Liver (tissue), 9 donors: ENCODE data around the gene CENPX. TPM values are rescaled to one million over a fixed set of nuclear protein-coding genes. Genes with fewer than 3 reads are reported as not detected.

Source experiments
- DNase-seq: peaks from one replicate; pipeline ENCODE4 v3.0.0-alpha.2; 2017; ENCODE audit warnings: low spot score
- H3K27ac ChIP-seq, 2 donors: one replicate each; pipeline ENCODE4 v1.7.0; 2013; ENCODE audit warnings: inconsistent platforms in 2 of 2, low read length in 2 of 2, control low read depth in 1 of 2, low read depth in 1 of 2, mild to moderate bottlenecking in 1 of 2
- H3K27me3 ChIP-seq, 4 donors: one replicate each; pipeline versions ENCODE4 v1.6.1 to v1.7.0; 2013; ENCODE audit warnings: low read length in 3 of 4, inconsistent platforms in 1 of 4, mild to moderate bottlenecking in 1 of 4, moderate library complexity in 1 of 4; ENCODE audit not compliant: control insufficient read depth in 4 of 4, insufficient read depth in 4 of 4
- H3K36me3 ChIP-seq, 4 donors: one replicate each; pipeline versions ENCODE4 v1.6.1 to v1.7.0; 2013; ENCODE audit warnings: low read length in 3 of 4, mild to moderate bottlenecking in 3 of 4, low read depth in 1 of 4, moderate library complexity in 1 of 4; ENCODE audit not compliant: control insufficient read depth in 4 of 4, insufficient read depth in 3 of 4
- H3K4me1 ChIP-seq, 4 donors: one replicate each; pipeline versions ENCODE4 v1.6.1 to v1.7.0; 2013; ENCODE audit warnings: low read length in 3 of 4, mild to moderate bottlenecking in 3 of 4, moderate library complexity in 1 of 4; ENCODE audit not compliant: control insufficient read depth in 4 of 4, insufficient read depth in 4 of 4
- H3K4me3 ChIP-seq, 3 donors: one replicate each; pipeline versions ENCODE4 v1.6.1 to v1.7.0; 2013; ENCODE audit warnings: low read length in 3 of 3, control low read depth in 1 of 3, low read depth in 1 of 3, mild to moderate bottlenecking in 1 of 3
- H3K9ac ChIP-seq, 2 donors: one replicate each; pipeline ENCODE4 v1.7.0; 2013; ENCODE audit warnings: low read length in 2 of 2, mild to moderate bottlenecking in 2 of 2, moderate library complexity in 2 of 2, control low read depth in 1 of 2, low read depth in 1 of 2
- H3K9me3 ChIP-seq, 4 donors: one replicate each; pipeline versions ENCODE4 v1.6.1 to v1.7.0; 2013; ENCODE audit warnings: low read length in 3 of 4; ENCODE audit not compliant: control insufficient read depth in 4 of 4
- EGR1 ChIP-seq, 2 donors: IDR thresholded peaks; 2 replicates each; pipeline ENCODE4 v1.6.1; 2016 to 2018; ENCODE audit warnings: antibody characterized with exemption in 2 of 2, low read depth in 2 of 2
- FOXA2 ChIP-seq: IDR thresholded peaks from 2 replicates; pipeline ENCODE4 v1.6.1; 2016; ENCODE audit warnings: antibody characterized with exemption
- GABPA ChIP-seq, 2 donors: IDR thresholded peaks in 1 of 2; conservative IDR thresholded peaks in 1 of 2; 2 replicates each; pipeline ENCODE4 v1.6.1; 2016; ENCODE audit warnings: antibody characterized with exemption in 2 of 2, mild to moderate bottlenecking in 1 of 2, moderate library complexity in 1 of 2
- HNF4A ChIP-seq, 2 donors: conservative IDR thresholded peaks; 2 replicates each; pipeline ENCODE4 v1.6.1; 2016; ENCODE audit warnings: antibody characterized with exemption in 2 of 2, mild to moderate bottlenecking in 2 of 2
- JUND ChIP-seq, 2 donors: IDR thresholded peaks; 2 replicates each; pipeline ENCODE4 v1.6.1; 2016; ENCODE audit warnings: antibody characterized with exemption in 2 of 2
- NR2F2 ChIP-seq: IDR thresholded peaks from 2 replicates; pipeline ENCODE4 v1.6.1; 2016; ENCODE audit warnings: antibody characterized with exemption
- RAD21 ChIP-seq, 2 donors: IDR thresholded peaks; 2 replicates each; pipeline ENCODE4 v1.6.1; 2016; ENCODE audit warnings: antibody characterized with exemption in 2 of 2, mild to moderate bottlenecking in 2 of 2
- RXRA ChIP-seq, 2 donors: IDR thresholded peaks; 2 replicates each; pipeline ENCODE4 v1.6.1; 2017 to 2018; ENCODE audit warnings: antibody characterized with exemption in 2 of 2, mild to moderate bottlenecking in 1 of 2
- SP1 ChIP-seq: IDR thresholded peaks from 2 replicates; pipeline ENCODE4 v1.6.1; 2018; ENCODE audit warnings: antibody characterized with exemption, mild to moderate bottlenecking
- WGBS: extraction: QIAGEN DNeasy Blood & Tissue Kit; methylation state at CpG from one replicate; pipeline ENCODE4 v1.1.7; 2013; 5-methylcytosine and 5-hydroxymethylcytosine counted together
- polyA plus RNA-seq, 2 donors: library from polyadenylated mRNA; stranded (reverse) in 1 of 2; unstranded in 1 of 2; fragments of 200-250 nt in 1 of 2; fragments of >200 nt in 1 of 2; fragmentation: Nextera tagmentation in 1 of 2; extraction: Ambion mirVana in 1 of 2; gene quantifications; one replicate each; pipeline versions ENCODE4 v1.2.1 to v1.2.3, GENCODE V29; 2013 to 2015
- total RNA-seq, 2 donors: library from RNA; depleted of rRNA; stranded (reverse); fragments of >200 nt; gene quantifications; one replicate each; pipeline ENCODE4 v1.2.3, GENCODE V29; 2014
- TF ChIP-seq, protein P1 (sequence below): fragments of 150-350 bp; IDR thresholded peaks from 2 replicates; pipeline ENCODE4 v1.5.1; 2017; ENCODE audit warnings: improper control_type of control experiment, low read depth, low read length; ENCODE audit not compliant: missing input control
- TF ChIP-seq, protein P2 (sequence below): IDR thresholded peaks from 2 replicates; pipeline ENCODE4 v1.6.1; 2016; ENCODE audit warnings: antibody characterized with exemption
- TF ChIP-seq, protein P3 (sequence below): IDR thresholded peaks from 2 replicates; pipeline ENCODE4 v1.6.1; 2016; ENCODE audit warnings: antibody characterized with exemption
- TF ChIP-seq, protein P4 (sequence below): IDR thresholded peaks from 2 replicates; pipeline ENCODE4 v1.6.1; 2016; ENCODE audit warnings: antibody characterized with exemption
- TF ChIP-seq, protein P5 (sequence below): IDR thresholded peaks from 2 replicates; pipeline ENCODE4 v1.6.1; 2016; ENCODE audit warnings: antibody characterized with exemption, mild to moderate bottlenecking
- donor health status: healthy.
- donor health status: healthy.
- donor health status: healthy.
- donor health status: healthy.
- donor health status: healthy.

Gene CENPX
- total and polyA plus RNA-seq, 4 donors: 22.5 to 83.9 (median 44.9) TPM

DNA sequence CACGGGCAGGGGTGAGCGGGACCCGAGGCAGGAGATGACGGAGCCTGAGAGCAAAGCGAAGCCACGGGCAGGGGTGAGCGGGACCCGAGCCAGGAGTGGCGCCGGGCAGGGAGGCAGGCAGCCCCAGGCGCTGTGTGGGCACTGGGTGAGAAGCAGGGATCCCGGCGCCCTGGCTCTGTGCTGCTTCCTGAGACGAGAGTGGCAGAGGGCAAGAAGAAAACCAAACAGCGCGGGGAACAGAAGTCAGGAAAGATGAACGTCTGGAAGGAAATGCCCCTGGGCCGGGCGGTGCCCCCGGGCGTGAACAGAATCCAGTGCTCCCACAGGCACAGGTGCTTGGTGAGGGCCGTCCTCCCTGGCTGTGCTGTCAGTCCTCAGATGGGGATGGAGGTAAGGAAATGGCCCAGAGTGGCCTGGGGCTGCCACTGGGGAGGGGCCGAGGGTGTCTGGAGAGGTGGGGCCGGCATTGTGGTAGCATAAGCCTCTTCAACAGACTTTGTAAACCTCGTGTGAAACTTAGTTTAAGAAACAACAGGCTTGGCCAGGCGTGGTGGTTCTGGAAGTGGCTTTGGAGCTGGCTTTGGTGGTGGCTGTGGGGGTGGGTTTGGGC, 35.4 kb downstream of the CENPX start:
- Histone ChIP-seq H3K27ac (no peak overlapping the region), H3K4me1 (peaks cover 3 to 19% (median 13%) of the 10 kb centered on the region in 4 donors), H3K27me3 (no peaks in the 10 kb centered on the region), H3K9me3 (no peaks in the 10 kb centered on the region), H3K36me3 (peaks cover 11 to 26% (median 17%) of the 10 kb centered on the region in 4 donors), H3K9ac (no peak overlapping the region), H3K4me3 (no peak overlapping the region)
- DNase-seq: no peak
- TF ChIP-seq, protein P1, sequence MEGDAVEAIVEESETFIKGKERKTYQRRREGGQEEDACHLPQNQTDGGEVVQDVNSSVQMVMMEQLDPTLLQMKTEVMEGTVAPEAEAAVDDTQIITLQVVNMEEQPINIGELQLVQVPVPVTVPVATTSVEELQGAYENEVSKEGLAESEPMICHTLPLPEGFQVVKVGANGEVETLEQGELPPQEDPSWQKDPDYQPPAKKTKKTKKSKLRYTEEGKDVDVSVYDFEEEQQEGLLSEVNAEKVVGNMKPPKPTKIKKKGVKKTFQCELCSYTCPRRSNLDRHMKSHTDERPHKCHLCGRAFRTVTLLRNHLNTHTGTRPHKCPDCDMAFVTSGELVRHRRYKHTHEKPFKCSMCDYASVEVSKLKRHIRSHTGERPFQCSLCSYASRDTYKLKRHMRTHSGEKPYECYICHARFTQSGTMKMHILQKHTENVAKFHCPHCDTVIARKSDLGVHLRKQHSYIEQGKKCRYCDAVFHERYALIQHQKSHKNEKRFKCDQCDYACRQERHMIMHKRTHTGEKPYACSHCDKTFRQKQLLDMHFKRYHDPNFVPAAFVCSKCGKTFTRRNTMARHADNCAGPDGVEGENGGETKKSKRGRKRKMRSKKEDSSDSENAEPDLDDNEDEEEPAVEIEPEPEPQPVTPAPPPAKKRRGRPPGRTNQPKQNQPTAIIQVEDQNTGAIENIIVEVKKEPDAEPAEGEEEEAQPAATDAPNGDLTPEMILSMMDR: no peak
- TF ChIP-seq SP1: no peak
- 93% methylated on average over 26 of the region's 26 CpGs for WGBS

DNA sequence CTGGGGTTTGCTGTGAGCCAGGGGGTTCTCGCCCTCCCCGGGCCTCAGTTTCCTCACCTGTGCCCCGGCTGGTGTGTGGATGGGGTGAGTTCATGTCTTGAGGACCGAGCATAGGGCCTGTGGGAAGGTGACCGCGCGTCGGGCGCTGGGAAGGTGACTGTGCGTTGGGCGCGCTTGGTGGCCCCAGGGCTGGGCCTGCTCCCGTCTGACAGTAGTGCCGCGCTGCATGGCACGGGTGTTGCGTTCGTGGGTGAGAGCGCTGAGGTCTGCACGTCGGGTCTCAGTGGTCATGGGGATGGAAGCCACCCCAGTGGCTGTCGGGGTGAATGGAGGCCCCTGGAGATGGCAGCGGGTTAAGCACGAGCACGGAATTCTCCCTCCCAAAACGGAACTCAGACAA, 36.1 kb downstream of the CENPX start:
- Histone ChIP-seq H3K36me3 (peaks cover 11 to 26% (median 17%) of the 10 kb centered on the region in 4 donors), H3K27ac (no peak overlapping the region), H3K9ac (no peak overlapping the region), H3K9me3 (no peaks in the 10 kb centered on the region), H3K4me1 (peaks cover 0 to 12% (median 8%) of the 10 kb centered on the region in 4 donors), H3K4me3 (no peak overlapping the region), H3K27me3 (no peaks in the 10 kb centered on the region)
- no peak for TF ChIP-seq EGR1 (IDR thresholded peaks at IDR 0.05; ENCODE audit: low read depth in 2 of 2)
- TF ChIP-seq HNF4A (conservative IDR thresholded peaks at IDR 0.05): no peak
- TF ChIP-seq, protein P2, sequence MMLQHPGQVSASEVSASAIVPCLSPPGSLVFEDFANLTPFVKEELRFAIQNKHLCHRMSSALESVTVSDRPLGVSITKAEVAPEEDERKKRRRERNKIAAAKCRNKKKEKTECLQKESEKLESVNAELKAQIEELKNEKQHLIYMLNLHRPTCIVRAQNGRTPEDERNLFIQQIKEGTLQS: no peak
- TF ChIP-seq FOXA2: no peak
- TF ChIP-seq, protein P3, sequence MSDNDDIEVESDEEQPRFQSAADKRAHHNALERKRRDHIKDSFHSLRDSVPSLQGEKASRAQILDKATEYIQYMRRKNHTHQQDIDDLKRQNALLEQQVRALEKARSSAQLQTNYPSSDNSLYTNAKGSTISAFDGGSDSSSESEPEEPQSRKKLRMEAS: no peak
- DNase-seq: no peak
- WGBS: 97% methylated on average over 26 of the region's 26 CpGs

DNA sequence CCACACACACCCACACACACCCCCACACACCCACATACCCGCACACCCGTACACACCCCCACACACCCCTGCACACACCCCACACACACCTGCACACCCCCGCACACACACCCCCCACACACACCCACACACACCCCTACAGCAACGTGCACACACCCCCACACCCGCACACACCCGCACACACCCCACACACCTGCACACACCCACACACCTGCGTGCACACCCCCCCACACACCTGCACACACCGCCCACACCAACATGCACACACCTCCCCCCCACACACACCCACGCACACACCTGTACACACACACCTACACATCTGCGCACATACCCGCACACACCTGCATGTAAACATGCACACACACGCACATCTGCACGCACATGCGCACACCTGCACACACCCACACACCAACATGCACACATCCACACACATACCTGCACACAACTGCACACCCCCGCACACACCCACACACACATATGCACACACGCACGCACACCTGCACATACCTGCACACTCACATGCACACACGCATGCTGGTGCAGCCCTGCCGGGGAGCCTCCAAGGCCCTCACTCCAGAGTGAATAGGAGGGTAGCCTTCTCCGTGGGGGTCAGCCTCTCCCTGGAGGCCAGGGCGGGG, 37.8 kb downstream of the CENPX start:
- Histone ChIP-seq H3K4me1 (peaks cover 0 to under 1% (median 0%) of the 10 kb centered on the region in 4 donors), H3K9me3 (no peaks in the 10 kb centered on the region), H3K27me3 (no peaks in the 10 kb centered on the region), H3K36me3 (peaks cover 11 to 29% (median 17%) of the 10 kb centered on the region in 4 donors), H3K9ac (no peak overlapping the region), H3K4me3 (no peak overlapping the region), H3K27ac (no peak overlapping the region)
- TF ChIP-seq GABPA (IDR thresholded peaks at IDR 0.05 in 1 of 2, conservative IDR thresholded peaks at IDR 0.05 in 1 of 2) (no peak), EGR1 (IDR thresholded peaks at IDR 0.05; ENCODE audit: low read depth in 2 of 2) (no peak), JUND (IDR thresholded peaks at IDR 0.05) (no peak), RXRA (IDR thresholded peaks at IDR 0.05) (no peak), NR2F2 (no peak), RAD21 (IDR thresholded peaks at IDR 0.05) (no peak), HNF4A (conservative IDR thresholded peaks at IDR 0.05) (no peak)
- TF ChIP-seq, protein P1: no peak
- TF ChIP-seq, protein P4, sequence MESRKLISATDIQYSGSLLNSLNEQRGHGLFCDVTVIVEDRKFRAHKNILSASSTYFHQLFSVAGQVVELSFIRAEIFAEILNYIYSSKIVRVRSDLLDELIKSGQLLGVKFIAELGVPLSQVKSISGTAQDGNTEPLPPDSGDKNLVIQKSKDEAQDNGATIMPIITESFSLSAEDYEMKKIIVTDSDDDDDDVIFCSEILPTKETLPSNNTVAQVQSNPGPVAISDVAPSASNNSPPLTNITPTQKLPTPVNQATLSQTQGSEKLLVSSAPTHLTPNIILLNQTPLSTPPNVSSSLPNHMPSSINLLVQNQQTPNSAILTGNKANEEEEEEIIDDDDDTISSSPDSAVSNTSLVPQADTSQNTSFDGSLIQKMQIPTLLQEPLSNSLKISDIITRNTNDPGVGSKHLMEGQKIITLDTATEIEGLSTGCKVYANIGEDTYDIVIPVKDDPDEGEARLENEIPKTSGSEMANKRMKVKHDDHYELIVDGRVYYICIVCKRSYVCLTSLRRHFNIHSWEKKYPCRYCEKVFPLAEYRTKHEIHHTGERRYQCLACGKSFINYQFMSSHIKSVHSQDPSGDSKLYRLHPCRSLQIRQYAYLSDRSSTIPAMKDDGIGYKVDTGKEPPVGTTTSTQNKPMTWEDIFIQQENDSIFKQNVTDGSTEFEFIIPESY: no peak
- TF ChIP-seq, protein P5, sequence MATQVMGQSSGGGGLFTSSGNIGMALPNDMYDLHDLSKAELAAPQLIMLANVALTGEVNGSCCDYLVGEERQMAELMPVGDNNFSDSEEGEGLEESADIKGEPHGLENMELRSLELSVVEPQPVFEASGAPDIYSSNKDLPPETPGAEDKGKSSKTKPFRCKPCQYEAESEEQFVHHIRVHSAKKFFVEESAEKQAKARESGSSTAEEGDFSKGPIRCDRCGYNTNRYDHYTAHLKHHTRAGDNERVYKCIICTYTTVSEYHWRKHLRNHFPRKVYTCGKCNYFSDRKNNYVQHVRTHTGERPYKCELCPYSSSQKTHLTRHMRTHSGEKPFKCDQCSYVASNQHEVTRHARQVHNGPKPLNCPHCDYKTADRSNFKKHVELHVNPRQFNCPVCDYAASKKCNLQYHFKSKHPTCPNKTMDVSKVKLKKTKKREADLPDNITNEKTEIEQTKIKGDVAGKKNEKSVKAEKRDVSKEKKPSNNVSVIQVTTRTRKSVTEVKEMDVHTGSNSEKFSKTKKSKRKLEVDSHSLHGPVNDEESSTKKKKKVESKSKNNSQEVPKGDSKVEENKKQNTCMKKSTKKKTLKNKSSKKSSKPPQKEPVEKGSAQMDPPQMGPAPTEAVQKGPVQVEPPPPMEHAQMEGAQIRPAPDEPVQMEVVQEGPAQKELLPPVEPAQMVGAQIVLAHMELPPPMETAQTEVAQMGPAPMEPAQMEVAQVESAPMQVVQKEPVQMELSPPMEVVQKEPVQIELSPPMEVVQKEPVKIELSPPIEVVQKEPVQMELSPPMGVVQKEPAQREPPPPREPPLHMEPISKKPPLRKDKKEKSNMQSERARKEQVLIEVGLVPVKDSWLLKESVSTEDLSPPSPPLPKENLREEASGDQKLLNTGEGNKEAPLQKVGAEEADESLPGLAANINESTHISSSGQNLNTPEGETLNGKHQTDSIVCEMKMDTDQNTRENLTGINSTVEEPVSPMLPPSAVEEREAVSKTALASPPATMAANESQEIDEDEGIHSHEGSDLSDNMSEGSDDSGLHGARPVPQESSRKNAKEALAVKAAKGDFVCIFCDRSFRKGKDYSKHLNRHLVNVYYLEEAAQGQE: no peak
- TF ChIP-seq, protein P2: no peak
- TF ChIP-seq, protein P3: no peak
- WGBS: 95% methylated on average over 21 of the region's 21 CpGs
- no peak for DNase-seq
